ENCODE measurements around the gene SLC37A1.
A peak's percentile ranks its signal among the peaks of the same experiment; 100 is the strongest.

SLC37A1 gene

GRCh38 chr21:42586406-42586805, 72.8 kb downstream of the SLC37A1 start:
- Histone ChIP-seq H3K9me2 (replicated peaks; ENCODE audit: low read depth, low read length) (no peaks in the 10 kb centered on the region), H3K4me2 (ENCODE audit: low read depth, low read length, poor library complexity, severe bottlenecking) (no peak overlapping the region), H3K4me3 (ENCODE audit: low read length, poor library complexity, severe bottlenecking) (no peak overlapping the region), H3K27me3 (ENCODE audit: insufficient read depth, low read length, poor library complexity, severe bottlenecking) (no peaks in the 10 kb centered on the region), H3F3A (ENCODE audit: low read depth) (peaks cover 7% of the 10 kb centered on the region; the same call in 1 of the 2 replicates), H3K36me3 (ENCODE audit: insufficient read depth, low read length) (no peaks in the 10 kb centered on the region; the same call in 1 of the 2 replicates), H3K4me1 (ENCODE audit: insufficient read depth, low read length, poor library complexity, severe bottlenecking) (peaks cover 33% of the 10 kb centered on the region), H3K9ac (ENCODE audit: low read depth, low read length, poor library complexity, severe bottlenecking) (no peak overlapping the region), H4K20me1 (ENCODE audit: insufficient read depth, low read length, poor library complexity, severe bottlenecking) (no peaks in the 10 kb centered on the region), H3K9me3 (ENCODE audit: insufficient read depth, low read depth, low read length) (no peaks in the 10 kb centered on the region), H3K79me2 (ENCODE audit: insufficient read depth, low read length) (peaks cover 5% of the 10 kb centered on the region; the same call in 1 of the 2 replicates), H2AFZ (ENCODE audit: low read length) (no peak overlapping the region)
- TF ChIP-seq CTCF (conservative IDR thresholded peaks at IDR 0.05; ENCODE audit: low read length), result no peak
- TF ChIP-seq EZH2phosphoT487 (IDR thresholded peaks at IDR 0.05; ENCODE audit: borderline replicate concordance), result no peak

DNA sequence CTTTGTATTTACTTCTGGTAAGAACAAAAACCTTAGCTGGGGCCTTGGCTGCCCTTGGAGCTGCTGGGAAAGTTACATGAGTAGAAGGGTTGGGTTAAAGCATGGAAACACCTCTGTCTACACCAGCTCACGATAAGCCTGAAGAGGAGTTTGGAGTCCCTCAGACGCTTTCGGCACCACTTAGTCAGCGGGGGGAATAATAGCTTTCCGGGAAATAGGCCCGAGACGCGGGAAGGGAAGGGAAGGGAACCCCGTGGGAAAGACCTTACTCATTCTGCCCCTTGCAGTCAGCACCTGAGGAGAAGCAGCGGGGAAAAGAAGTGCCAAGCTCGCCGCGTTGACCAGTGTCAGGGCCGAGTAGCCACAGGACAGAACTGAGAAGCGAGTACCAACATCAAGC, 73.4 kb downstream of the SLC37A1 start:
- H3K9me3 ChIP-seq (ENCODE audit: insufficient read depth, low read depth, low read length), result no peaks in the 10 kb centered on the region
- no peak overlapping the region for H3K4me3 ChIP-seq (ENCODE audit: low read length, poor library complexity, severe bottlenecking)
- H3K27me3 ChIP-seq (ENCODE audit: insufficient read depth, low read length, poor library complexity, severe bottlenecking), result no peaks in the 10 kb centered on the region
- H4K20me1 ChIP-seq (ENCODE audit: insufficient read depth, low read length, poor library complexity, severe bottlenecking), result no peaks in the 10 kb centered on the region
- no peak for TF ChIP-seq EZH2phosphoT487 (IDR thresholded peaks at IDR 0.05; ENCODE audit: borderline replicate concordance)
- TF ChIP-seq CTCF (conservative IDR thresholded peaks at IDR 0.05; ENCODE audit: low read length), result no peak
- no peak overlapping the region for H2AFZ ChIP-seq (ENCODE audit: low read length)
- no peaks in the 10 kb centered on the region; the same call in 1 of the 2 replicates for H3K36me3 ChIP-seq (ENCODE audit: insufficient read depth, low read length)
- H3K4me1 ChIP-seq (ENCODE audit: insufficient read depth, low read length, poor library complexity, severe bottlenecking), result peaks cover 39% of the 10 kb centered on the region
- no peak overlapping the region for H3K4me2 ChIP-seq (ENCODE audit: low read depth, low read length, poor library complexity, severe bottlenecking)
- H3K79me2 ChIP-seq (ENCODE audit: insufficient read depth, low read length), result peaks cover 7% of the 10 kb centered on the region; the same call in 1 of the 2 replicates
- H3K9me2 ChIP-seq (replicated peaks; ENCODE audit: low read depth, low read length), result no peaks in the 10 kb centered on the region
- H3F3A ChIP-seq (ENCODE audit: low read depth), result peaks cover 7% of the 10 kb centered on the region; the same call in 1 of the 2 replicates
- H3K9ac ChIP-seq (ENCODE audit: low read depth, low read length, poor library complexity, severe bottlenecking), result no peak overlapping the region

DNA sequence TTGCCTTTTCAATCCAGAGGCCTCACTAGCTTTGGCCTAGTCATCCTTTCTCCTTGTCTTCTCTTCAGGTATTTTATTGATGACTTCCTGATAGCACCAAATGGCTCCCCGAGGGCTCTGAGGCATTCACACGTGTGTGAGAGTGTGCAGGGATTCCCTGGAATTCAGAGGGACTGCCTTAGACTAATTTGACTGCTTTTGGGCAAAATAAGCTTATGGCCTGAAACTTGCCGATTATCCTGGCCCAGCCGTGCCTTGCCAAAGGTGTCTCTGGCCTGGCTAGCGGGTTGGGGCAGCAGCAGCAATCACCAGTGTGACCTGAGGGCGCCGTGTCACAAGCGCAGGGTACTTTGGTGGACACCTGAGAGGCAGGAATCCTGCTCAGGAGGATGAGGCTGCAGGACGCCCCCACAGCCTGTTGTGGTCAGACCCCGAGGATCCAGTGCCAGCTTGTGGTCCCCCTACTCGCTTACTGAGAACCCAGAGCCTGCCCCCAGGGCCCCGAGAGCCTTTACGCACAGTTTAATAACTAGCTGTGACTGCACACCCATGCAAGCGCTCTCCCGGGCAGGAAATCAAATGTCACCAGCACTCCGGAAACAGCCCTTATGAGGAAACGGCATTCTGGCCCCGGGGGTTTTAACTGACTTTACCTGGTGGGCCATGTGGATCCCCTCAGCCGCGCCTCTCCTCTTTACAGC, 76.9 kb downstream of the SLC37A1 start:
- Histone ChIP-seq H2AFZ (ENCODE audit: low read length) (no peak overlapping the region), H3K9ac (ENCODE audit: low read depth, low read length, poor library complexity, severe bottlenecking) (peak overlapping the region; percentile 78)
- no peak for TF ChIP-seq EZH2phosphoT487 (IDR thresholded peaks at IDR 0.05; ENCODE audit: borderline replicate concordance)
- TF ChIP-seq CTCF (conservative IDR thresholded peaks at IDR 0.05; ENCODE audit: low read length), result no peak

More for the DNA sequence above, 76.9 kb downstream of the SLC37A1 start:
- Histone ChIP-seq H3K4me1 (ENCODE audit: insufficient read depth, low read length, poor library complexity, severe bottlenecking) (peaks cover 46% of the 10 kb centered on the region), H3K27me3 (ENCODE audit: insufficient read depth, low read length, poor library complexity, severe bottlenecking) (no peaks in the 10 kb centered on the region), H3F3A (ENCODE audit: low read depth) (peaks cover 4% of the 10 kb centered on the region; the same call in 1 of the 2 replicates), H3K36me3 (ENCODE audit: insufficient read depth, low read length) (no peaks in the 10 kb centered on the region), H3K9me2 (replicated peaks; ENCODE audit: low read depth, low read length) (no peaks in the 10 kb centered on the region), H3K79me2 (ENCODE audit: insufficient read depth, low read length) (peaks cover 12% of the 10 kb centered on the region; the same call in 1 of the 2 replicates), H3K4me2 (ENCODE audit: low read depth, low read length, poor library complexity, severe bottlenecking) (peak overlapping the region; percentile 83), H3K4me3 (ENCODE audit: low read length, poor library complexity, severe bottlenecking) (peak overlapping the region; percentile 66), H4K20me1 (ENCODE audit: insufficient read depth, low read length, poor library complexity, severe bottlenecking) (no peaks in the 10 kb centered on the region), H3K9me3 (ENCODE audit: insufficient read depth, low read depth, low read length) (no peaks in the 10 kb centered on the region)

Data from Loucy (cell line).